Adrenal gland (tissue), 5 donors: ENCODE results near the gene ATXN7L1.

ENCODE experiments used
- CTCF ChIP-seq, 6 experiments: fragments of 450-650 bp in 4 of 6; fragments of 200-600 bp in 2 of 6; sonication (generic) in 1 of 6; IDR thresholded peaks; 1 replicate in 5 of 6; 2 replicates in 1 of 6; pipeline versions ENCODE4 v1.5.1 to v1.8.0; 2016 to 2021; ENCODE audit warnings: antibody characterized with exemption in 6 of 6, mild to moderate bottlenecking in 2 of 6, moderate library complexity in 1 of 6
- POLR2A ChIP-seq, 2 donors: fragments of 450-650 bp; IDR thresholded peaks; one replicate each; pipeline ENCODE4 v1.6.1; 2017; ENCODE audit warnings: antibody characterized with exemption in 2 of 2, mild to moderate bottlenecking in 2 of 2, moderate library complexity in 1 of 2
- donor health status: DM: no; HTN: no; CAD: no.

GRCh38 chr7:105871142-105871541, 5.3 kb downstream of the ATXN7L1 start:
- TF ChIP-seq CTCF (IDR thresholded peaks at IDR 0.05) (no peak), POLR2A (IDR thresholded peaks at IDR 0.05) (no peak)
